ENCODE data around the gene MTHFD2L.

DNA sequence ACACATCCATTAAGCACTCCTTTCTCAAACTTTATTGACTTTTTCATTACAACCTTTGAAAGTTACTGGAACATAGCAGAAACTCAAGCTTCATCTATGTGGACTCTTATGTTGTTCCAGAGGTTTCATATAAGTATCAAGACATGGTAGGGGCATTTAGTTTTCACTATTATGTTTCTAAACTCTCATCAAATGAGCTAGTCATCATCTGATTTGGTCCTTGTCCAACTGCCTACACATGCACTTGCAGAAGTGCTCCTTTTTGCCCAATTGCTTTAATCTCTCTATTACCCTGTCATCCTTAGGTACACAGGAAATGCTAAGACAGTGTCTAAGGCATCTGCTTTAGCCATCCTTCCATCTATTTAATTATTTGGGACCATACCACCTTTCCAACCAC lies 108.2 kb downstream of the MTHFD2L start:
- TF ChIP-seq, protein P1, sequence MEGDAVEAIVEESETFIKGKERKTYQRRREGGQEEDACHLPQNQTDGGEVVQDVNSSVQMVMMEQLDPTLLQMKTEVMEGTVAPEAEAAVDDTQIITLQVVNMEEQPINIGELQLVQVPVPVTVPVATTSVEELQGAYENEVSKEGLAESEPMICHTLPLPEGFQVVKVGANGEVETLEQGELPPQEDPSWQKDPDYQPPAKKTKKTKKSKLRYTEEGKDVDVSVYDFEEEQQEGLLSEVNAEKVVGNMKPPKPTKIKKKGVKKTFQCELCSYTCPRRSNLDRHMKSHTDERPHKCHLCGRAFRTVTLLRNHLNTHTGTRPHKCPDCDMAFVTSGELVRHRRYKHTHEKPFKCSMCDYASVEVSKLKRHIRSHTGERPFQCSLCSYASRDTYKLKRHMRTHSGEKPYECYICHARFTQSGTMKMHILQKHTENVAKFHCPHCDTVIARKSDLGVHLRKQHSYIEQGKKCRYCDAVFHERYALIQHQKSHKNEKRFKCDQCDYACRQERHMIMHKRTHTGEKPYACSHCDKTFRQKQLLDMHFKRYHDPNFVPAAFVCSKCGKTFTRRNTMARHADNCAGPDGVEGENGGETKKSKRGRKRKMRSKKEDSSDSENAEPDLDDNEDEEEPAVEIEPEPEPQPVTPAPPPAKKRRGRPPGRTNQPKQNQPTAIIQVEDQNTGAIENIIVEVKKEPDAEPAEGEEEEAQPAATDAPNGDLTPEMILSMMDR (IDR thresholded peaks at IDR 0.05; ENCODE audit: poor library complexity) = no peak
- no peak for TF ChIP-seq EZH2phosphoT487 (IDR thresholded peaks at IDR 0.05; ENCODE audit: low read depth, severe bottlenecking, unreplicated experiment)
